GM23338 (cell line): Measurements from ENCODE around the gene ILF2. TPM values are rescaled to one million over a fixed set of nuclear protein-coding genes. Genes with fewer than 3 reads are reported as not detected.

Source experiments
- ATAC-seq: fragments of 200-7000 bp; cut with Tn5 transposase; 3 replicates; pipeline ENCODE4 v1.9.1; 2020
- DNase-seq: peaks from one replicate; pipeline ENCODE4 v3.0.0-alpha.2; 2015; ENCODE audit warnings: low spot score
- H2AFZ ChIP-seq: fragments of 200-600 bp; sonication (generic); 2 replicates; pipeline ENCODE4 v1.8.0; 2016; ENCODE audit warnings: antibody characterized with exemption, mild to moderate bottlenecking, moderate library complexity
- H3F3A ChIP-seq: fragments of 200-600 bp; sonication (generic); replicated peaks from 2 replicates; pipeline ENCODE4 v1.8.0; 2017; ENCODE audit warnings: antibody characterized with exemption, mixed run types, low read depth
- H3K27ac ChIP-seq: fragments of 200-600 bp; sonication (generic); 2 replicates; pipeline ENCODE4 v1.6.1; 2016; ENCODE audit warnings: low read depth
- H3K27me3 ChIP-seq: fragments of 200-600 bp; sonication (generic); 2 replicates; pipeline ENCODE4 v1.8.0; 2016; ENCODE audit warnings: mild to moderate bottlenecking, mixed run types, moderate library complexity; ENCODE audit not compliant: insufficient read depth
- H3K36me3 ChIP-seq: fragments of 200-600 bp; sonication (generic); 2 replicates; pipeline ENCODE4 v1.8.0; 2016; ENCODE audit warnings: mild to moderate bottlenecking; ENCODE audit not compliant: insufficient read depth
- H3K4me1 ChIP-seq: fragments of 200-600 bp; sonication (generic); 2 replicates; pipeline ENCODE4 v1.8.0; 2016; ENCODE audit warnings: mild to moderate bottlenecking, moderate library complexity; ENCODE audit not compliant: insufficient read depth
- H3K4me2 ChIP-seq: fragments of 200-600 bp; sonication (generic); 2 replicates; pipeline ENCODE4 v1.7.1; 2017; ENCODE audit warnings: mixed run types
- H3K4me3 ChIP-seq: fragments of 200-600 bp; sonication (generic); 2 replicates; pipeline ENCODE4 v1.6.1; 2016; ENCODE audit warnings: mixed run types
- H3K79me2 ChIP-seq: fragments of 200-600 bp; sonication (generic); replicated peaks from 2 replicates; pipeline ENCODE4 v1.8.0; 2017; ENCODE audit warnings: mild to moderate bottlenecking; ENCODE audit not compliant: insufficient read depth
- H3K9me2 ChIP-seq: fragments of 200-600 bp; sonication (generic); 2 replicates; pipeline ENCODE4 v1.8.0; 2017; ENCODE audit not compliant: insufficient read depth
- H4K20me1 ChIP-seq: fragments of 200-600 bp; sonication (generic); replicated peaks from 2 replicates; pipeline ENCODE4 v1.8.0; 2017; ENCODE audit warnings: mild to moderate bottlenecking; ENCODE audit not compliant: insufficient read depth
- H3K27ac Mint-ChIP-seq: 2 replicates; pipeline ENCODE4 v1.8.0; 2020; ENCODE audit warnings: inconsistent platforms, mild to moderate bottlenecking, moderate library complexity, mixed read lengths
- H3K27me3 Mint-ChIP-seq: 3 replicates; pipeline ENCODE4 v1.8.0; 2022; ENCODE audit warnings: low read depth, mild to moderate bottlenecking, moderate library complexity, mixed read lengths, inconsistent platforms; ENCODE audit not compliant: insufficient read depth, poor library complexity
- H3K36me3 Mint-ChIP-seq: 3 replicates; pipeline ENCODE4 v1.8.0; 2021; ENCODE audit warnings: low read depth, mild to moderate bottlenecking, inconsistent platforms, moderate library complexity, mixed read lengths
- H3K4me1 Mint-ChIP-seq: 3 replicates; pipeline ENCODE4 v1.8.0; 2020; ENCODE audit warnings: mild to moderate bottlenecking, inconsistent platforms, mixed read lengths
- H3K4me3 Mint-ChIP-seq: 3 replicates; pipeline ENCODE4 v1.8.0; 2021; ENCODE audit warnings: moderate library complexity, mild to moderate bottlenecking, inconsistent platforms, mixed read lengths
- H3K9me3 Mint-ChIP-seq: 3 replicates; pipeline ENCODE4 v1.8.0; 2020; ENCODE audit warnings: moderate library complexity, mild to moderate bottlenecking, inconsistent platforms, mixed read lengths
- CREB1 ChIP-seq: fragments of 250-450 bp; sonication (Bioruptor Pico); IDR thresholded peaks from 2 replicates; pipeline ENCODE4 v1.5.0; 2020; ENCODE audit warnings: low read depth, mild to moderate bottlenecking, moderate library complexity
- EZH2 ChIP-seq: fragments of 200-600 bp; sonication (generic); IDR thresholded peaks from one replicate; pipeline ENCODE4 v1.8.0; 2017; ENCODE audit warnings: antibody characterized with exemption, mild to moderate bottlenecking, low read depth; ENCODE audit not compliant: unreplicated experiment
- EZH2phosphoT487 ChIP-seq: fragments of 200-600 bp; sonication (generic); IDR thresholded peaks from one replicate; pipeline ENCODE4 v1.8.1; 2018; ENCODE audit warnings: antibody characterized with exemption; ENCODE audit not compliant: unreplicated experiment
- JUNB ChIP-seq: IDR thresholded peaks from one replicate; pipeline ENCODE4 v1.6.1; 2016; ENCODE audit warnings: antibody characterized with exemption; ENCODE audit not compliant: unreplicated experiment
- NANOG ChIP-seq: IDR thresholded peaks from 2 replicates; pipeline ENCODE4 v1.6.1; 2016; ENCODE audit warnings: antibody characterized with exemption, borderline replicate concordance
- POLR2AphosphoS5 ChIP-seq: IDR thresholded peaks from 2 replicates; pipeline ENCODE4 v1.6.1; 2016; ENCODE audit warnings: antibody characterized with exemption, low read depth
- ZNF114 ChIP-seq: fragments of 250-450 bp; sonication (Bioruptor Pico); IDR thresholded peaks from 2 replicates; pipeline ENCODE4 v1.5.0; 2020; ENCODE audit warnings: mild to moderate bottlenecking, moderate library complexity
- ZNF331 ChIP-seq: fragments of 250-450 bp; sonication (Bioruptor Pico); IDR thresholded peaks from 2 replicates; pipeline ENCODE4 v1.5.0; 2020; ENCODE audit warnings: low read depth, mild to moderate bottlenecking, moderate library complexity
- ZNF462 ChIP-seq: fragments of 250-450 bp; sonication (Bioruptor Pico); IDR thresholded peaks from 2 replicates; pipeline ENCODE4 v1.5.0; 2020; ENCODE audit warnings: mild to moderate bottlenecking, moderate library complexity
- polyA plus RNA-seq: library from polyadenylated mRNA; unstranded; fragments of >200 nt; fragmentation: Nextera tagmentation; extraction: Ambion mirVana; gene quantifications from 2 replicates; pipeline ENCODE4 v1.2.1, GENCODE V29; 2016
- total RNA-seq: library from RNA; depleted of rRNA; stranded (reverse); fragments of >200 nt; shearing (Covaris generic); gene quantifications from 2 replicates; pipeline ENCODE4 v1.2.3, GENCODE V29; 2014

ILF2 gene
- total and polyA plus RNA-seq, 2 experiments from 2014 or later: 214 to 337 TPM

GRCh38 chr1:153643100-153643499, 27.7 kb downstream of the ILF2 start (continued):
- TF ChIP-seq ZNF462 (CRISPR knock-in tag): no peak
- no peak for TF ChIP-seq POLR2AphosphoS5
- no peak for TF ChIP-seq NANOG
- no peak for TF ChIP-seq JUNB
- TF ChIP-seq ZNF331 (CRISPR knock-in tag): no peak
- TF ChIP-seq CREB1 (CRISPR knock-in tag): no peak
- no peak for TF ChIP-seq ZNF114 (CRISPR knock-in tag)

GRCh38 chr1:153642161-153642560, 28.6 kb downstream of the ILF2 start:
- Histone ChIP-seq H3K27me3 (no peaks in the 10 kb centered on the region), H3K79me2 (peaks cover 42% of the 10 kb centered on the region), H3K9me2 (no peaks in the 10 kb centered on the region), H3K4me3 (no peak overlapping the region), H3F3A (peaks cover 56% of the 10 kb centered on the region), H3K36me3 (peaks cover 84% of the 10 kb centered on the region), H3K4me2 (no peak overlapping the region), H3K27ac (no peak overlapping the region), H4K20me1 (peaks cover 55% of the 10 kb centered on the region), H3K4me1 (no peaks in the 10 kb centered on the region), H2AFZ (no peak overlapping the region)
- Mint-ChIP-seq H3K27me3 (peaks cover 3% of the 10 kb centered on the region), H3K4me3 (no peak overlapping the region), H3K27ac (no peak overlapping the region), H3K4me1 (peaks cover 2% of the 10 kb centered on the region; the same call in 2 of the 3 replicates), H3K9me3 (no peaks in the 10 kb centered on the region), H3K36me3 (peaks cover 93% of the 10 kb centered on the region)
- ATAC-seq (no peak), DNase-seq (no peak)
- TF ChIP-seq ZNF114 (CRISPR knock-in tag) (no peak), NANOG (no peak), ZNF462 (CRISPR knock-in tag) (no peak), EZH2 (no peak), ZNF331 (CRISPR knock-in tag) (no peak), POLR2AphosphoS5 (no peak), JUNB (no peak), EZH2phosphoT487 (no peak)
